HL-60/S4 treated with retinoic acid at 250 ng/mL for 4 days and 3 days (cell line): ENCODE results near the gene LEO1.

Source experiments
- in situ Hi-C: fragments of 300-500 bp; cut with MboI; formaldehyde crosslinking; loops from 2 replicates; pipeline ENCODE4 v1.7.0; 2022; ENCODE audit warnings: low sequenced_read_pairs

The LEO1 gene

DNA sequence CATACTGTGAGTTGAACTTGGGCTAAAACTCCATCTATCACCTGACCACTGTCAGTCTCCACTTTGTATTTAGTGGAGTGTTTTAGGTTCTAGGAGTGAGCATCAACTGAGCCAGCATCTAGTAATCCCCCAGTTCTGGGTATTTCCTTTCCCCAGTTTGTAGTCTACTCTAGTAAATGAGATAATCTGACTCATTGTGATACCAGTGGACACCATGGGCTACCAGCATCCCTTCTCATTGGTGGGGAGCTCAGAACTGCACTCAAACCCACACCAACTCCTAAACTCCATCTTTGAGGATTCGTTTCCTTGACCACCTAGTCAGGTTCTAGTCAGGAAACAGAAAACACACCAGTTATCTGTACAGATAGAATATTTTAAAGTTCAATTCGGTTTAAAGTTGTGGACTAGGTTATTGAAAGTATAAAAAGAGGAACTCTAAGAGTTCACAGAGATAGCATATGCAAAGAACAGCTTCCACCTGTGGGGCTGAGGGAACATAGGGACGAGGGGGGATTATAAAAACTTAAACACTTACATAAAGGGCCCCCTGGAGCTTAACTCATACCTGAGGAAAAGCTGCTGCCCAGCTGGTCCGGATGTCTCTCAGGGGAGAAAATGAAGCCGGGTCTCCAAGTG lies 36.0 kb downstream of the LEO1 start:
- in situ Hi-C loops, result no loop called here

DNA sequence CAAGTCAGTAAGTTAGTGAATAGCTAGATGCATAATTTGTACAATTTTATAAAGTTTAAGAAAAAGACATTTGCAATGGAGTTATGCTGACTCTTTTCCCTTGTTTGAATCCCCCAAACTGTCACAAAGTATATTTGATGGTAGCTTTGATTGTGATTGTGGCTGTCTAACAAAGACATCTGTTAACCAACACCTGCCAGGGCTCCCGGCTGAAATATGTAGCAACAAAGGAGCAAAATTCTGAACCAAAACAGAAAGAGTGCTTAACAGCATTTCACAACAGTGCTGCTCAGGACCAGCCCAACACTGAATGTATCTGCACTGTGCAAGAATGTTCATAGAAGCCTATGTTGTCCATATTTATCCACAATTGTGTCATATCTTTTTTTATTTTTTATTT lies 39.4 kb downstream of the LEO1 start:
- in situ Hi-C loops, result no loop called here

DNA sequence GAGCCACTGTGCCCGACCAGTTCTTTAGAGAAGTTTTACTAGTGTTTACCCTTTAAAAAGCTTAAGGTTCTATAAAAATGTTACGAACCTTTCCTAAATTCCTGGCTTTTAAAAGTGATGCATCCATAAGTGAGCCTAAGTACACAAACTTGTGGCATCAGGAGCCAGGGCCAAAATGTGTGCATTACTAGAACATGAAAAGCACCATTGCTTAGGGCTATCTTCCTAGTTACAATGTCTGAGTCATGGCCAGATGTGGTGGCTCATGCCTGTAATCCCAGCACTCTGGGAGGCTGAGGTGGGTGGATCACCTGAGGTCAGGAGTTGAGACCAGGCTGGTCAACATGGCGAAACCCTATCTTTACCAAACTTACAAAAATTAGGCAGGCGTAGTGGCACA lies 39.9 kb downstream of the LEO1 start:
- in situ Hi-C loops, result no loop called here

DNA sequence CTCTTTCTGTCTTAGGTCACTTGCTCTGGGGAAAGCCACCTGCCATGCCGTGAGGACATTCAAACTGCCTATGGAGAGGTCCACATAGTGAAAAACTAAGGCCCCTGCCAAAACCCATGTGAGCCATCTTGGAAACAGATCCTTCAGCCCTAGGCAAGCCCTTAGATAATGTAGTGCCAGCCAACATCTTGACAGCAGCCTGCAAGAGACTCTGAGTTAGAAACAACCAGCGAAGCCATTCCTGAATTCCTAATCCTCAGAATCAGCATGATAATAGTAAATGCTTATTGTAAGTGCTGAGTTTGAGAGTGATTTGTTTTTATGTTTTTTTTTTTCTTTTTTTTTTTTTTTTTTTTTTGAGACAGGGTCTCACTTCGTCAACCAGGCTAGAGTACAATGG lies 40.6 kb downstream of the LEO1 start:
- in situ Hi-C loops, result no loop called here

DNA sequence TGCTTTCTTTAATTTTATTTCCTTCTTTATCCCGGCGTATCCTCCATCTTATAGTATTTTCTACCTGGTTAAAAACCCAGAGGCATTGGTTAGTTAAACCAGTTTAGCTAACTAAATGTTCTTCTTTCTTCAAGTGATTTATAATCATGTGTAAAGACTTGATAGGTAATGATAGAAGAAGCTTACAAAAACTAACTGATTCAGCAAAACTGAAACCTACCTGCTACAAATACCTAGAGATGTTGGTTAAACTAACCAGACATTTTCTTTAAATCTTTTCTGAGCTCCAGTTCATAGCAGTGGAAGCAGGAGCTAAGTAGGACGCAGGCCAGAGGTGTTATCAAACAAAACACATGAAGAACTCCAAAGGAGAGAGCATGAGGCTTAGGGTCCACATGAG lies 44.8 kb downstream of the LEO1 start:
- in situ Hi-C loops, result no loop called here

DNA sequence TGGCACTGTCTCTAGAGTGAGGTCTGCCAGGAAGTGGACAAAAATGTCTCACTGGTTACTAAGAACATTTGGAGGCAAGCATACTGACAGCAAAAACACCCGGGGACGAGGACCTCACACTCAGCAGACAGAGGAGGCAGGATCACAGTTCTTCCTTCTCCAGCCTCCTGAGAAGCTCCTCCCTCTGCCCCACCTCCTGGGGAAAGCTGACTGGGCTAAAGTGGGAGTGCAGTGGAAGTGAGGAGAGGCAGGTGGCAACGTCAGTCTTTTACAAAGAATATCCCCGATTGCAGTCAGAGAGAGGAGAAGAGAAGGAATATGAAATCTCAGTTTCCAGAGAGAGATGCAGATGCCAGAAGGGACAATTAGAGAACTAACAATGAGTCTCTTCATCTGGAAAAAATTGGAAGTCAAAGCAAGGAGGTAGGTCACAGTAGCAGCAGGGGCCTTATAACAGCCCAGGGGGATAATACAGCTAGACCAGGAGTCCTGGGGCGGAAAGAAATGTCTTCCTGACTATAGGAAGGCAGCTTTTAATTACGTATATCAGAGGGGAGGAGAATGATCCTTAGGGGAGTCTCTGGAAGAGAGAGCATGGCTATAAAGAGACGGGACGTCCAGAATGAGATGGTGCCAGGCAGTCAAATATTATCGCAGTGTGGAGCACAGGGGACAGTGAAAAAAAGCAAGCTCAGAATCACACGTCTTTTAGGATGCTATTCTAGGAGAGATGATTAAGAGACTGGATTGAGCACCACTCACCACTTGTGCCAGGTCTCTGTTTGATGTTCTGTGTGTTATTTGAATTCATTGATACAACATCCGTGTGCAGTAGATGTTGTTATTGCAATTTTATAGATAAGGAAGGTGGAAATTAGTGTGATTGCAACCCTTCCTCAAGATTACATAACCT lies 47.2 kb downstream of the LEO1 start:
- in situ Hi-C loops, result no loop called here

DNA sequence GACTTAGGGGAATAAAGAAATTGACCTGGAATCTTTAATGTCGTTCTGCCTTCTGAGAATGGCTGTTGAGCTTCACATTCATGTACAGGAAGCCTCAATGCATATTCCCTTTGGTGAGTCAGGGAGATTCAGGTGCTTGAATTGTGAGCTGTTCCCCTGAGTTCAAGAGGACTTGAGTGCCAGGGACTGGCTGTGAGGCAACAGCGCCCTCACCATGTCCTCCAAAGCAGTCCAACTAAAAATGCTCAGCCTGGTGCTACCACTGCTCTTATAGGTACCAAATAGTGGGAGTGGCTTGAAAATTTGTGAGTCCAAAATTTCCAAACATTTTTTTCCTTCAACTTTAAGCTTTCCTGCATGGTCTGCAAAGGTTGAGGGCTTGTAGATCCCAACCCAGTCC lies 54.1 kb downstream of the LEO1 start:
- in situ Hi-C loops, result no loop called here

DNA sequence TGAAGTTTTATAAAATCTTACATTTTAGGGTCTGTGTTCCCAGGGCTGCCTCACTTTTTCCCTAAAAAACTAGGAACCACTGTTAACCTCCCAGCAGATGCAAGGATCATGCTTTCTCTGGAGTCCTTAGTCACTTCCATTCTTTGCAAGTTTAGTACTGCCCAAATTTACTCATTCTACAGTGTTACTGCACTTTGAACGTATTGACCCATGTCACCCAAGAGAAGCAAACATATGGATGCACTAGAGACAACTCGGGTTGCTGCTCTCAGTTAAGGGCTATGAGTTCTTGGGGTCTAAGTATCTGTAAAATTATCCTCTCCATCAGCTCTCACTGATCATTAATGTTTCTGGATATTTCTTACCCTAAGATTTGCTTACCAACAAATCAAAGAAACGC lies 59.0 kb downstream of the LEO1 start:
- in situ Hi-C loops, result no loop called here

DNA sequence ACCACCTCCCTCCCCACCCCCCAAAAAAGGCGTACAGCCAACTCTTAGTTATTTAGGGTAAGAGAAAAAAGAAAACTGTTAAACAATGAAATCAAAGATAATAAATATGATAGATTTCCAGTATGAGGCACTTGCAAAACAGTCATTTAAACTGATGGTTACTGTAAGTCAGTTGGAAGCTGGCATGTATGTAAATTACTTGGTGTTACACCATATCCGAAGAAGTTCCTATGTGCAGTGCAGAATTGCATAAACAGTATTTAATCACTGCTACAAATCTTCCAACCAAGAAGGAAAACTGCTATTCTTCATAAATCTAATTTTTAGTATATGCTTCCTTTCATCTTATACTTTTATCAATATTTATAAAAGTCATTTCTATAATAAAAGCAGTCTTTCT lies 62.0 kb downstream of the LEO1 start:
- in situ Hi-C loops, result no loop called here

DNA sequence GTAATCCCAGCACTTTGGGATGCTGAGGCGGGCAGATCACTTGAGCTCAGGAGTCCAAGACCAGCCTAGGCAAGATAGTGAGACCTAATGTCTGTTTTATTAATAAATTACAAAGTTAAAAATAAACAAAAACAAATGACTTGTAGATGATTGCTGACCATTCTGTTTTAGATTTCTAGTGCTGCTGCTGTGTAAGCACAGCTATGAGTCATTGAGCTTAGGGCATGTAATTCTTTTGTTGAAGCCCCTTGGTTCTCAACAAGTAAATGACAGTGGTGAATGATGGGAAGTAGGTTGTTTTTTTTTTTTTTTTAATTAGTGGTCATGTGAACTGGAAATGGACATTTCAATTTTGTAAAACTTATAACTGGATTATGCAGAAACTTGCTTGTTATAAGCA lies 63.3 kb downstream of the LEO1 start:
- in situ Hi-C loops, result no loop called here

DNA sequence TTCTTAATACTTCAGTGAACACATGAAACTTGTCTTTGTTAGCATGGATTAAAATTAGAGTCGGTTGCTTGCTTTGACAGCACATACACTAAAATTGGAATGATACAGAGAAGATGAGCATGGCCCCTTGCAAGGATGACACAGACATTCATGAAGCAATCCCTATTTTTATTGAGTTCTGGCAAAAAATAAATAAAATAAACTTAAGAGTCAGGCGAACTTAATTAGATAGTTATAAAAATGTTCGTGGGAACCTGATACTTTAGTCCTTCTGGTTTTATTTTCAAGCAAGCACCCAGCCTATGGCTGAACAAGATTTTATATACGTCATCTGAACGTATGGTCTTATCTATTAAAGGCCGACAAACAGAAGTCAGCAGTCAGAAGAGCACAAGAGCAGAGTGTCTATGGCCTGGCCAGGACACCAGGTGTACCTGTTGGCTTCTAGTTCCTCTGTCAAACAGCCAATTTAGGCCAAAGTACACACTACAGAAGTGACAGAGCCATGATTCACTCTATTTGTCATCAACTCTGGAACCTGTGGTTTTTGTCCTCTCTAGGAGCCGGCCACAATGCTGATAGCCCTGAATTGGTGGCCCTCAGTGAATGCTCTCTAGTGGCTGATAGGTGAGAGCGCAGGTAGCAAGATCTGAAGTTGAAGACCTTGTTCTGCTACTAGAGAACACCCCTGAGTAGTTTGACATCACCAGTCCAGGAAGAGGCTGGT lies 64.3 kb downstream of the LEO1 start:
- in situ Hi-C loops, result no loop called here

DNA sequence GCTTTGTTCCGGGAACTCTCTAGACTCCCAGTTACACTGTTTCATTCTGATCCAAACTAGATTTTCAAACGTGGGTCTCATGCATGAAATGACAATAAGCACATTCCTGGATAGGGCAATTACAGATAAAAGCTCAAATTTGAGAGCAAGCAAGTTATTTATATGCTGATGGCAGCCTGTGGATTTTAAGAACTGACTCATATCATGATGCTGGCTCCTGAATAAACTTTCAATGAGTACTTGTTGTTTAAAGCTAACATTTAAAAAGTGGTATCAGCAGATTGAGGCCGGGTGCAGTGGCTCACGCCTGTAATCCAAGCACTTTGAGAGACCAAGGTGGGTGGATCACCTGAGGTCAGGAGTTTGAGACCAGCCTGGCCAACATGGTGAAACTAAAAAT lies 66.6 kb downstream of the LEO1 start:
- in situ Hi-C loops, result no loop called here

DNA sequence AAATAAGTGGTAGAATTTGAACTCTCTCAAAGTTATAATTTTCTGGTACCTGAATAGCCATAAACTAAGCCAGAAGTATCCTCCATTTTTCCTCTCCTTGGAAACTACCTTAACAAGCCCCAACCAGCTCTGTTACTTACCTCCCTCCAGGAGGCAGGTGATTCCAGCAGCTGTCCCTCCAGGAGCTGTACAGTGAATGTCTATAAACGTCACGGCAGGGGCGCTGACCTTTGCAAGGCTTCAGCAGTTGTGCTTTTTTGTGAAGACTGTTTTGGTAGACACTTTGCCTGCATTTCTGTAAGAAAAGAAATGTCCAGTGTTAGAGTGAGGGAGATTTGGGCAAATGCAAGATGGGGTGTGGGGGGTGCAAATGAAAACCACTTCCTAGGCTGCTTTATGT lies 67.2 kb downstream of the LEO1 start:
- in situ Hi-C loops, result no loop called here

DNA sequence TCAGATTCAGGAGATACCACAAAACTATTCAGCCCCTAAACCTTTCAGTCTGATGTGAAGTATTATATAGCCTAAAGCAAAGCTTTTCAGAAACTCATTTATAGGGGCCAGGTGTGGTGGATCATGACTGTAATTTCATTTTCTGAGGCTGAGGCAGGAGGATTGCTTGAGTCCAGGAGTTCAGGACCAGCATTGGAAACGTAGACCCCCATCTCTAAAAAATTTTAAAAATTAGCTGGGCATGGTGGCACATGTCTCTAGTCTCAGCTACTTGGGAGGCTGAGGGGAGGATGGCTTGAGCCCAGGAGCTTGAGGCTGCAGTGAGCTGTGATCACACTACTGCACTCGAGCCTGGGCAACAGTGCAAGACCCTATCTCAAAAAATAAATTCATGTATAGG lies 82.1 kb downstream of the LEO1 start:
- in situ Hi-C loops, result no loop called here

DNA sequence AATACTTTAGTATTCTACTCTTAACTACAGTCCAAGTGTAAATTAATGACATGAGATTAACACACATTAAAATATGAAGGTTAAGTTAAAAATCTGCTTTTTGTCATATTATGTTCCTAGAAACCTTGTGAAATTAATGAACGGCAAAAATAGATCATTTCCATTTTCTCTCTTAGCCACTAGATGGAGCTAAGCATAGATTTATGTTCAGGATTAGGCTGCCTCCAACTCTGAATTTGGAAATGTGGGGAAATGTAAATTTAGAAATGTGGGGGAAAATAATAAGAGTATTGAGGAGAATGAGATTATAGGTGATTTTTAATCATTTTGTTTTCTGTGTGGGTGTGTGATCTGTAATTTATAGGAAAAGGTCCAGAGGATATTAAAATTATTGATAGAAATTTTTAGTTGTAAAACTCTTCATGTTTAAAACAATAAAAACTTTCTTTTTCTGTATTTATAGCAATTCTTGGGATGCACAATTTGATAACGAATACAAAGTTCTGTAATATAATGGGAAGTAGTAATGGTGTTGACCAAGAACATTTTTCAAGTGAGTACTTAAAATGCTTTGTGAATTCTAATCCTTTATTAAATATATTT lies 82.9 kb downstream of the LEO1 start:
- in situ Hi-C loops, result no loop called here
